Iris pigment epithelial cell (primary cell): Measurements from ENCODE around the gene GLT6D1.
"Not testable (repeated sequence)": the region's sequence is repeated elsewhere in the genome, so short reads cannot be mapped to it uniquely, and the experiment has no call there.

Source experiments
- DNase-seq: peaks from one replicate; pipeline ENCODE4 v3.0.0-alpha.2; 2011; ENCODE audit warnings: low read depth

The GLT6D1 gene

GRCh38 chr9:135639196-135639595, at the start of gene GLT6D1:
TSS of gene GLT6D1 (minus strand) at chr9:135639540. CDS start at chr9:135639187, 353 bp downstream.
- DNase-seq = no peak

GRCh38 chr9:135689011-135689410, 49.7 kb upstream of the GLT6D1 start:
- DNase-seq = no peak

GRCh38 chr9:135687216-135687615, 47.9 kb upstream of the GLT6D1 start:
- DNase-seq = no peak

- no peak for DNase-seq
These were observed 45.4 kb upstream of the GLT6D1 start for GRCh38 chr9:135684691-135685090.

- DNase-seq = no peak
These were observed 44.2 kb upstream of the GLT6D1 start for GRCh38 chr9:135683401-135684034.

GRCh38 chr9:135681161-135681560, 41.8 kb upstream of the GLT6D1 start:
- DNase-seq = no peak

- DNase-seq = no peak
These were observed 40.7 kb upstream of the GLT6D1 start for GRCh38 chr9:135680056-135680455.

GRCh38 chr9:135678236-135679017, 39.1 kb upstream of the GLT6D1 start:
- no peak for DNase-seq

- no peak for DNase-seq
These were observed 38.4 kb upstream of the GLT6D1 start for GRCh38 chr9:135677641-135678168.

GRCh38 chr9:135676891-135677290, 37.6 kb upstream of the GLT6D1 start:
- DNase-seq = no peak

- DNase-seq = no peak
These were observed 35.6 kb upstream of the GLT6D1 start for GRCh38 chr9:135674977-135675376.

GRCh38 chr9:135673941-135674340, 34.6 kb upstream of the GLT6D1 start:
- DNase-seq = no peak

GRCh38 chr9:135672786-135673185, 33.4 kb upstream of the GLT6D1 start:
- not testable (repeated sequence) for DNase-seq

GRCh38 chr9:135671591-135672041, 32.3 kb upstream of the GLT6D1 start:
- DNase-seq = no peak

- no peak for DNase-seq
These were observed 31.6 kb upstream of the GLT6D1 start for GRCh38 chr9:135670721-135671590.

GRCh38 chr9:135669616-135670285, 30.4 kb upstream of the GLT6D1 start:
- DNase-seq = no peak

- not testable (repeated sequence) for DNase-seq
These were observed 29.7 kb upstream of the GLT6D1 start for GRCh38 chr9:135669018-135669417.

GRCh38 chr9:135667463-135668001, 28.2 kb upstream of the GLT6D1 start:
- DNase-seq = no peak

GRCh38 chr9:135666534-135667462, 27.5 kb upstream of the GLT6D1 start:
- DNase-seq = no peak

GRCh38 chr9:135665795-135666189, 26.5 kb upstream of the GLT6D1 start:
- DNase-seq = no peak
